Stimulated activated CD8-positive, alpha-beta memory T cell treated with anti-CD3 and anti-CD28 coated beads, Interleukin-2, amount 100 ng/mL, for 48 hours (primary cell): Measurements from ENCODE around the gene DUSP10.

Experiments used
- DNase-seq, 2 donors: peaks; one replicate each; pipeline ENCODE4 v3.0.0-alpha.2; 2020; ENCODE audit warnings: low read depth in 2 of 2

DUSP10 gene

GRCh38 chr1:221714227-221715152, 27.4 kb downstream of the DUSP10 start:
- no peak for DNase-seq

GRCh38 chr1:221712776-221713431, 29.0 kb downstream of the DUSP10 start:
- DNase-seq, result peak; percentile 63 to 65

- no peak for DNase-seq
These were observed 29.6 kb downstream of the DUSP10 start for GRCh38 chr1:221712198-221712684.

DNA sequence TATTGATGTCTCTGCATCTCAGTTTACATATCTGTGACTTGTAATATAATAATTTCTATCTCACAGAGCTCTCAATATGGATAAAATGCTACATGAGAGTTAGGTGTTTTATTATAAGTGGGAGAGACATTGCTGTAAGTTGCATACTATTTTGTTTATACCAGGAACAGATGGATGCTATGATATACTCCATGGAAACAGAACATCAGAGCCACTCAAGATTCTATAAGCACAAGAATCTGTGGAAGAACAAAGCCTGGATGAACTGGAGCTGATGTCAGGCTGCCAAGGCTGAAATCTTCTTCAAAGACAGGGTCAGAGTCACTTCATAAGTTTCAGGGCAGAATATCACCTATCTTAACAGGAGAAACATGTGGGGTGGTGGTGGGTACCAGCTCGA, 30.2 kb downstream of the DUSP10 start:
- no peak for DNase-seq

DNA sequence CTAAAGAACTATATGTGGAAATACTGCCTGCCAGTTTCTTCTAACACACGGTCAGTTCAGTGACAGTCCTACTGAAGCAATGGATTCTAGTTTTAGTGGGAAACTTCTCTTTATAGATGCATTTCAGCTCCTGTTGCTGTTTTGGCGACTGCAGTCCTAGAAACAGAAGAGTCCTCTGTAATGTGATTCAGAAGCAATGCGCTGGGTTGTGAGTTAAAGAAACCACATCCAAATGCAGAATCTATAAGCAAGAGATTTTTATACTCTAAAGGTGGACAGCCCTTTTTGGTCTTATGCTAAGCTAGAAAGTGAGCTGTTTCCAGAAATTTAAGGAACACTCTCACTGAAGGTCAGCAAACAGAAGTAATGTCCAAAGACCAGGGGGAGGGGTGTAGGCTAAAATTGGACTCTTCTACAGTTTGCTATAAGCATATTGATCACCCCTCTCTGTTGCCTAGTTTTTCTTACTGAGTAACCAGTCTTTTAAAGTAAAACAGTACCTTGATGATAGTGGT, 30.8 kb downstream of the DUSP10 start:
- DNase-seq, result no peak

GRCh38 chr1:221709854-221710253, 32.0 kb downstream of the DUSP10 start:
- no peak for DNase-seq

DNA sequence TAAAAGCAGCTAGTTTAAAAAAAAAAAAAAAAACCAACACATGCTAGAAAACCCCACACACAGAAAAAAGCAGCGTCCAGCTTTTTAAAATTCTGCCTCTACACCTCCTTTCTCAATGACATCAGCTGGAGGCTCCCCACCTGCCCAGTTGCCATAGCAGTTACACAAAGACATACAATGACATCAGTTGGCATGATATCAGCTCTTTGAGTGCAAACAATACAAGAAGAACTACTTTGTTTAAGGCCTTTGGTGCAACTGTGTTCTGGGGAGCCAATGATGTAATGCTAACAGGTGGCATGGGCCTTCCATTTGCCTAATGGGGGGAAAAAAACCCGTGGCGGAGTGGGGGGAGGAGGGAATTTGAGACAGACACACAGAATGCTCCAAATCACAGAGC, 32.9 kb downstream of the DUSP10 start:
- DNase-seq, result no peak

DNA sequence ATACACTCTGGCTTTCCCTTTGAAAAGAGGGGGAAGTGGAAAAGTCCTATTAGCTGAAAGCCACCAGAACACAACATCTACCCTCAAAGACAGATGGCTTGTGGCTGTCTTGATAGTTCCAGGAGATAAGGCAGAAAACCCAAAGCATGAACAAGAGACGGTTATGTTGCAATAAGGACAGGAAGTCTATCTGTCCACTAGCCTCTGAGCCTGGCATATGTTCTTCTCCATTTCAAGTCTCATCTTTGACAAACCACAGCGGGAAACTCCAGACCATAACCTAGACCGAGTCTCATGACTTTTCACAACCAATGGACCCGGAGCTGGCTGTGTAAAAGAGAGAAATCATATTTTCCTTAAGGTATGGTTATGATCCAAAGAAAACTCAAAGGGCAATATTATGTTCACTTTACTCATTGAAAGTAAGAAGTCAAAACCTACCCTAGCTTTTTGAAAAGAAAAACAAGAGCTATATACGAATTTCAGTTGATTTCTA, 33.8 kb downstream of the DUSP10 start:
- peak in 1 of 2 donors; percentile 30 for DNase-seq

GRCh38 chr1:221706876-221707582, 34.9 kb downstream of the DUSP10 start:
- no peak for DNase-seq

DNA sequence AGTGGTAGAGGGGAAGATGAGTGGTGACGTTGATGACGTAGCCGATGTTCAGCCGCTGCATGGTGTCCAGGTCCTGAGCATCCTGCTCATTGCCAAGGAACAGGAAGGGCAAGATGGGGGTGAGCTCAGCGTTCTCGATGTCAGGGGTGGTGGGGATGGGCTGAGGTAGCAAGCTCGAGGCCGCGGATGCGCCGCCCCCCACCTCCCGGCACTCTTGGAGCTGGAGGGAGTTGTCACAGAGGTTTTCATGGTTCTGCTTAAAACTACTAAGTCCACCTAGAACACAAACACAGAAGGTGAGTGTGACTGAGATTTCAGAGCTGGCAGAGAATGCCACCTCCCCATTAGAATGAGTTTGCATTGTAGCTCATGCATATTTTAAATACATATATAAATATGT, 35.7 kb downstream of the DUSP10 start:
- no peak for DNase-seq

GRCh38 chr1:221704306-221704705, 37.6 kb downstream of the DUSP10 start:
- no peak for DNase-seq

DNA sequence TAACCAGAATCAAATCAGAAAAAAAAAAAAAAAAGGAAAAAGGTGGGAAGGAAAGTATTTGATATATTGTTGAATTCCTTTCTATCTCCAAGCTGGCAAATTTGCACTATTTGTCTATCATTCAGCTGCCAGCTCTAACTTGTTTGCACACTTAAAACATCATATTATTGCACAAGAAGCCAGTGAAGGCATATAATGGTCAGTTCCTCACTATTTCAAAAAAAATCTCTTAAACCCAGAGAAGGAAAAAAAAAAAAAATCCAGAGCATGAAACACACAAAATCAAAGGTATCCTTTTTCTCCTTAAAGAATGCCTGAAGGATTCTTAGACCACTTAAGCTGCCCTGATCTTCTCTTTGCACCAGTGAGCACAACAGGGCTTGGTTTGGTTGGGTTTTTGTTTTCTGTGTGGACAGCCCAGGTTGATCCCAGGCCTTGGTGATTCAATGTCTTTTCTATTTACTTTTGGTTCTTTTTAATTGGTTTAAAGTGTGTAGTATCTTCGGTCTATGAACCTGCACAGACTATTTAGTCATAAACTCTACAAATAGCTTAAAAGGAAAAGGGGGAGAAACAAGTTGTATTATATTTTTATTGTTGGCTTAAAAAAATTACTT, 40.2 kb downstream of the DUSP10 start:
- DNase-seq, result no peak

- no peak for DNase-seq
These were observed 40.9 kb downstream of the DUSP10 start for GRCh38 chr1:221700948-221701347.

DNA sequence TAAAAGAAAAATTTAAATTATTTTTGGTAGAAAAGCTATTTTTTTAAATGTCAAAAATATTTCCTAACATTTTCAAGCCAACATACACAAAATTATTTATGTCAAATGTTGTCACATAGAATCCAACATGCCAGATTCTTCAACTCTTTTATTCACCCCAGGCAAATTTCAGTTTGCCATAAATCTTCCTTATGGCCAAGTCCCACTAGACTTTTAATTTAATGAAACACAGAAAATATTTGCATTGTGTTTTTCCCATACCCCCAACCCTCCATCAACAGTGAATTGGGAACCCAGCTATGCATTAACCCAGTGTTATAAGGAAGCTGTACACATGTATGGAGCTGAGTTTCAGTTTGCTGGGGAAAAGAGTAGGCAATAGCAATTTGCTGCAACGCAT, 41.4 kb downstream of the DUSP10 start:
- DNase-seq, result no peak

- no peak for DNase-seq
These were observed 41.8 kb downstream of the DUSP10 start for GRCh38 chr1:221699978-221700519.

DNA sequence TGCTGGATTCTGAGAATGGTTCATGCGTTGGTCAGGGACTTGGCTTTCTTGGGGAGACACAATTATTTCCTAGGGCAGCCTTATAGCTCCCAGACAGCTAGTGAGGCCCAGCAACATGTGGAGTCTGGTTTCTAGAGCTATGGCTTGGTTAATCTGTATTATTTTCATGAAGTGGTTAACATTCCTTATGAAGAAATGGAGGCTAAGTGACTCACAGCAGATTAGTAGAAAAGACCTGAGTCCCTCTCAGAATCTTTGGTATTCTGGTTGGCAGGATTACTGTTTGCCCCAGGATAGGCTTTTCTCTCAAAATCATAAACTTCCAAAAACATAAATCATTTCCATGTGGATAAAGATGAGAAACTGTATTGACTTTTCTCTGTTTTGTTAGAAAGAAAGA, 42.3 kb downstream of the DUSP10 start:
- DNase-seq, result no peak

- no peak for DNase-seq
These were observed 43.1 kb downstream of the DUSP10 start for GRCh38 chr1:221698579-221699349.

DNA sequence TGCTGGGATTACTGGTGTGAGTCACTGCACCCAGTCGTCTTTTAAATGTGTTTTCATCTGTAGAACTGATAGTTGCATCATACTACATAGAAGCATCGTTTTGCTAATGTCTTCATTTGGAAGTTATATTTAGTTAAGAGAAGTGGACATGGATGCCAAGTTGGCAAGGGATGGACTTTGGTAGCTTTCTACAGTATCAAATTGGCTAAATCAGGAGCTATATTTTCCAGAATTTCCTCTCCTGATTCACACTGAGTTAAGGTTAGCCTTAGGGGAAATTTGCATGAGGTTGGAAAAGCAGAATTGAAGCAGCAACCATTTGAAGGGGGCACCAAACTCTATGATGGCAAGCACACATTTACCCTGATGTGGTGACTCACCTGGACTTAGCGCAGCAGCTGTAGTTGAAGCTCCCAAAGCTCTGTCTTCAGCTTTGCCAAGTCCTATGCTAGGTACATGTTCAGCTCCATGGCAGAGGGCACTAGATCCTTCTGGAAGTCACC, 43.9 kb downstream of the DUSP10 start:
- DNase-seq, result no peak

- DNase-seq, result no peak
These were observed 45.0 kb downstream of the DUSP10 start for GRCh38 chr1:221696718-221697461.
